Activated CD4-positive, alpha-beta T cell treated with anti-CD3 and anti-CD28 coated beads, Interleukin-2, amount 50 U/mL, for 24 hours (primary cell): ENCODE measurements around the gene PNPT1.

Experiments
- DNase-seq, 2 donors: peaks; one replicate each; pipeline ENCODE4 v3.0.0-alpha.2; 2020; ENCODE audit warnings: low read depth in 1 of 2, low spot score in 1 of 2

PNPT1 gene

GRCh38 chr2:55672630-55673029 lies 21.0 kb downstream of the PNPT1 start:
- DNase-seq, result no peak

- no peak for DNase-seq
Measured at GRCh38 chr2:55668956-55669355, 24.7 kb downstream of the PNPT1 start.

- no peak for DNase-seq
Measured at GRCh38 chr2:55653255-55653654, 40.4 kb downstream of the PNPT1 start.

DNA sequence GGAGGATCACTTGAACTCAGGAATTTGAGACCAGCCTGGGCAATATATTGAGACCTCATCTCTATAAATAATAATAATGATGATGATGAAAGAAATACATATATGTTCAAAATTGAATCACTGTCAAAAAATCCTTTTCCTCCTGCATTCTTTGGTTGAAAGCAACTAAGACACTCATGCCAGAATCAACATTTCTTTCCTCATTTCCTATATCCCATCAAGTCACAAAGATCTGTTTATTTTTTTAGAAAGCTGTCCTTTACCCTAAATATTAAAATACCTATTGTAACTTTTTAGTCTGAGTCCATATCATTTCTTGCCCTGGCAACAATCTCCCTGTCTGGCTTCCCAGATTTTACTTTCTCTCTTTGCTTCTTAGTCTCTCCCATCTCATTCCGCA lies 44.4 kb downstream of the PNPT1 start:
- DNase-seq, result no peak

- no peak for DNase-seq
Measured at GRCh38 chr2:55636831-55637230, 56.8 kb downstream of the PNPT1 start.

DNA sequence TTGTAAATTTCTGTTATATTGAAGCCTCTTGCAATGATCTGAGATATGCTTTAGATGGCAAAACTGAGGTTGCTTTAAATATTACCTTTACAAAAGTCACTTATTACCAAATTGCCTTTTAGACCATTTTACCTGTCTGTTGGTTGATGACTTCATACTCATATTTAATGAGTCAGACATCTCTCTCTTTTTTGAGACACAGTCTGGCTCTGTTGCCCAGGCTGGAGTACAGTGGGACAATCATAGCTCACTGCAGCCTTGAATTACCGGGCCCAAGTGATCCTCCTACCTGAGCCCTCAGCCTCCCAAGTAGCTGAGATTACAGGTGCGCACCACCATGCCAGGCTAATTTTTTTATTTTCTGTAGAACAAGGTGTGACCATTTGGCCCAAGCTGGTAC lies 64.7 kb downstream of the PNPT1 start:
- no peak for DNase-seq

DNA sequence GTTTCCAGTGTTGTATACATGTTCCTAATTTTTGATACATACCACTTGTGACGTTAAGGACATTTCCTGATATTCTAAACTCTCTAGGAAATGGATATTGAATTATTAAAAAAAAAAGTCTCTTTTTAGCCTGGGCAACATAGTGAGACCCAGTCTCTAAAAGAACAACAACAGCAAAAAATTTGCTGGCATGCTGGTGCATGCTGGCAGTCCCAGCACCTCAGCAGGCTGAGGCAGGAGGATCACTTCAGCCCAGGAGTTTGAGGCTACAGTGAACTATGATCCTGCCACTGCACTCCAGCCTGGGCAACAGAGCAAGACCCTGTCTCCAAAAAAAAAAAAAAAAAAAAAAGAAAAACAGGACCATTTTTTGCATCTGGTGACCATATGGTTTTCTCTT lies 65.7 kb downstream of the PNPT1 start:
- no peak for DNase-seq

GRCh38 chr2:55621802-55622201 lies 71.8 kb downstream of the PNPT1 start:
- no peak for DNase-seq

DNA sequence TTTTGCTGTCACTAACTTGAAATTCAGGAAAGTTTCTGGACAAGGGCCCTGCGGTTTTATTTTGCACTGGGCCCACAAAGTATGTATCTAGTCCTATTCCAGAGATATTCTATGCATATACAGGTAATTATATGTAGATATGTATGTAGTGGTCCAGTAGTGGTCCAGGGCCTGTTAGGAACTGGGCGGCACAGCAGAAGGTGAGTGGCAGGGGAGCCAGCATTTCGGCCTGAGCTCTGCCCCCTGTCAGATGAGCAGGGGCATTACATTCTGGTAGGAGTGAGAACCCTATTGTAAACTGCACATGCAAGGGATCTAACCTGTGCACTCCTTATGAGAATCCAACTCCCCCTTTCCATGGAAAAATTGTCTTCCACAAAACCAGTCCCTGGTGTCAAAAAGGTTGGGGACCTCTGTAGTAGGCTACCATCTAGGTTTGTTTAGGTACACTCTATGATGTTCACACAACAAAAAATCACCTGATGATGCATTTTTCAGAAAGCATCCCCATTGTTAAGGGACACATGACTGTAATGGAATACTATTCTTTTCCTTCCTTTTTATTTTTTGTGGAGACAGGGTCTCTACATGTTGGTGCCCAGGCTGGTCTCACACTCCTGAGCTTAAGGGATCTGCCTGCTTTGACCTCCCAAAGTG lies 73.4 kb downstream of the PNPT1 start:
- no peak for DNase-seq

- DNase-seq, result peak; percentile 12 to 42
Measured at GRCh38 chr2:55618275-55619055, 75.2 kb downstream of the PNPT1 start.

GRCh38 chr2:55618025-55618274 lies 75.7 kb downstream of the PNPT1 start:
- no peak for DNase-seq

DNA sequence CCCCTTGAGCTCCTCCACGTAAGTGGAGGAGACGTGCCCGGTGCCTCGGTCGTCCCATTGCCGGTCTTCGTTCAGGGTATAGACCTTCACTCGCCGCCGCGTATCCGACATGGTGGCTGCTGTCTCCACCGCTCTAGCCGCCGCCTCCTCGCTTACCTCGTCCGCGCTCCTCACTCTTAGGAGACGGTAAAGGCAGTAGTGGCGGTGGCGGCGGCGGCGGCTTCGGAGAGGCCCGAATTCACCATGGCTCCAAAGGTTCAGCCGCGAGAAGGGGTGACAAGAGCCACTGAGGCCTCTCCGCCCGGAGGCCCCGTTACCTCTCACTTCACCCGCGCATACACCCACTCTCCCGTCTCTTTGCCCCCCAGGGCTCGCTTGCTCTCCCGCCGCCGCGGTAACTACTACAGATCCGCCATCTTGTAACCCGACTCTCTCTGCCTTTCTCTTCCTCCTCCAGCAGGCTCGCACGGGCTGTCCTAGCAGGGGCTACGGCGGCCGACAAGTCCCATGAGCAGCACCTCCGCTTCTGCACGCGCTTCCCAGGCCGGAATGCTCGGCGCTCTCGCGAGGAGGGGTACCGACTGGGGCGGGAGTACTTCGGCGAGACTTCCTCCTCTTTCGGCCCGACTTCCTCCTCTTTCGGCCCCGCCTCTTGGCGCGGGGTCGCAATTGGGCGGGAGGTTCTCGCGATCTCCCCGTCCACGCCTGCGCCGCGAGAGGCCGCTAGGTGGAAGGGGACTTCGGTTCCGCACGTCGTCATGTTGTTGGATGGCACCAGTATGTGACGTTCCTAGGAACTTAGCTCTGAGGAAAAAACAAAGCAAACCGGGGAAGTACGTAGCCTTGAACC lies 76.2 kb downstream of the PNPT1 start, which contains the start of gene PPP4R3B:
Gene PPP4R3B, minus strand, starts transcription at position 448 of the 850 bp plus-strand sequence. Its CDS starts 337 bp downstream, at position 111.
- peak; percentile 92 to 98 for DNase-seq

- peak in 1 of 2 donors; percentile 21 for DNase-seq
Measured at GRCh38 chr2:55616551-55617174, 77.0 kb downstream of the PNPT1 start.

- no peak for DNase-seq
Measured at GRCh38 chr2:55611997-55612396, 81.6 kb downstream of the PNPT1 start.

GRCh38 chr2:55610954-55611743 lies 82.5 kb downstream of the PNPT1 start:
- no peak for DNase-seq

- no peak for DNase-seq
Measured at GRCh38 chr2:55609938-55610578, 83.6 kb downstream of the PNPT1 start.

DNA sequence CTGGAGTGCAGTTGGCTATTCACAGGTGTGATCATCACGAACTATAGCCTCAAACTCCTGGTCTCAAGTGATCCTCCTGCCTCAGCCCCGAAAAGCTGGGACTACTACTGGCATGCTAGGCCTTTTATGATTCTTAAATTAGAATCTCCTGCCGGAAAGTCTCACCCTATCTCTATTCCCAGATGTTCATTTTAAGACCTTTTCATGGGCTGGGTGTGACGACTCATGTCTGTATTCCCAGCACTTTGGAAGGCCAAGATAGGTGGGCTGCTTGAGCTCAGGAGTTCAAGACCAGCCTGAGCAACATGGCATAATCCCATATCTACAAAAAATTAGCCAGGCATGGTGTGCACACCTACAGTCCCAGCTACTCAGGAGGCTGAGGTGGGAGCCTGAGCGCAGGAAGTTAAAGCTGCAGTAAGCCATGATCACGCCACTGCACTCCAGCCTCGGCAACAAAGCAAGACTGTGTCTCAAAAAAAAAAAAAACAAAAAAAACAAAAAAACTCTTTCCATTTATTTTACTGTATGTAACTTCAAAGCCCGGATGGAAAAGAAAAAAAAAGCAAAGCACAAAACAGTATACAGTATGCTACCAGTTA lies 84.3 kb downstream of the PNPT1 start:
- no peak for DNase-seq

DNA sequence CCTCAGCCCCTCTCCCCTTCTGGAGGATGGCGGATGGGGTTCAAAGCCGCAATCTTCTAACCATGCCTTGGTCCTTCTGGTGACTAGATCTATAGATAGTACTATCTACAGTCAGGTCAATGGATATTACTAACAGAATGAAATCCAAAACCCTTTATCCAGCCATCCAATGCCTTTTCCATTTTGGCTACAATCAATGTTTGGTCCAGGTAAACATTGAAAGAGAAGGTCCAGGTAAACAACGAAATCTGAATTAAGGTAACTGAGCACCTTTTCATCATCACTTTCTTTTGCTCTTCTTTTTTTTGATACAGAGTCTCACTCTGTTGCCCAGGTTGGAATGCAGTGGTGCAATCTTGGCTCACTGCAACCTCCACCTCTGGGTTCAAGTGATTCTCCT lies 85.9 kb downstream of the PNPT1 start:
- DNase-seq, result no peak

- DNase-seq, result no peak
Measured at GRCh38 chr2:55604027-55604565, 89.5 kb downstream of the PNPT1 start.

DNA sequence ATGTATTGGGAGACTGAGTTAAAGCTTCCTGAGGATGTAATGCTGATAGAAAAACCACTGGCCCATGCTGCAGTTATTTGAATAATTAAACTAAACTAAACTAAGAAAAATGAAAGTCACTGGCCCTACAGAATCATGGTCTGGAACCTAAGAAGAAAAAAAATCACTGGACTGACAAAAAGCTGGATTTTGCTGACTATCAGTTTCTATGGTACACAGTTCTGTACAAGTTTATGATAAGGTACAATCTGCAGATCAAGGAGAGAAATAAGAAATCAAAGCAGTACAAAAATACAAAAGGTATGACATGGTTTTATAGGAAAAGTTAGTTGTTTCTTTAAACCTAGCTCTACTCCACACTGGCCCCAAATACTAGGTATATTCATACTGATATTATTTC lies 91.8 kb downstream of the PNPT1 start:
- DNase-seq, result no peak
